GM23338 (cell line): Measurements from ENCODE around the gene CLIC5. TPM values are rescaled to one million over a fixed set of nuclear protein-coding genes. Genes with fewer than 3 reads are reported as not detected.

Source experiments
- ATAC-seq: fragments of 200-7000 bp; cut with Tn5 transposase; 3 replicates; pipeline ENCODE4 v1.9.1; 2020
- DNase-seq: peaks from one replicate; pipeline ENCODE4 v3.0.0-alpha.2; 2015; ENCODE audit warnings: low spot score
- H2AFZ ChIP-seq: fragments of 200-600 bp; sonication (generic); 2 replicates; pipeline ENCODE4 v1.8.0; 2016; ENCODE audit warnings: antibody characterized with exemption, mild to moderate bottlenecking, moderate library complexity
- H3F3A ChIP-seq: fragments of 200-600 bp; sonication (generic); replicated peaks from 2 replicates; pipeline ENCODE4 v1.8.0; 2017; ENCODE audit warnings: antibody characterized with exemption, mixed run types, low read depth
- H3K27ac ChIP-seq: fragments of 200-600 bp; sonication (generic); 2 replicates; pipeline ENCODE4 v1.6.1; 2016; ENCODE audit warnings: low read depth
- H3K27me3 ChIP-seq: fragments of 200-600 bp; sonication (generic); 2 replicates; pipeline ENCODE4 v1.8.0; 2016; ENCODE audit warnings: mild to moderate bottlenecking, mixed run types, moderate library complexity; ENCODE audit not compliant: insufficient read depth
- H3K36me3 ChIP-seq: fragments of 200-600 bp; sonication (generic); 2 replicates; pipeline ENCODE4 v1.8.0; 2016; ENCODE audit warnings: mild to moderate bottlenecking; ENCODE audit not compliant: insufficient read depth
- H3K4me1 ChIP-seq: fragments of 200-600 bp; sonication (generic); 2 replicates; pipeline ENCODE4 v1.8.0; 2016; ENCODE audit warnings: mild to moderate bottlenecking, moderate library complexity; ENCODE audit not compliant: insufficient read depth
- H3K4me2 ChIP-seq: fragments of 200-600 bp; sonication (generic); 2 replicates; pipeline ENCODE4 v1.7.1; 2017; ENCODE audit warnings: mixed run types
- H3K4me3 ChIP-seq: fragments of 200-600 bp; sonication (generic); 2 replicates; pipeline ENCODE4 v1.6.1; 2016; ENCODE audit warnings: mixed run types
- H3K79me2 ChIP-seq: fragments of 200-600 bp; sonication (generic); replicated peaks from 2 replicates; pipeline ENCODE4 v1.8.0; 2017; ENCODE audit warnings: mild to moderate bottlenecking; ENCODE audit not compliant: insufficient read depth
- H3K9me2 ChIP-seq: fragments of 200-600 bp; sonication (generic); 2 replicates; pipeline ENCODE4 v1.8.0; 2017; ENCODE audit not compliant: insufficient read depth
- H4K20me1 ChIP-seq: fragments of 200-600 bp; sonication (generic); replicated peaks from 2 replicates; pipeline ENCODE4 v1.8.0; 2017; ENCODE audit warnings: mild to moderate bottlenecking; ENCODE audit not compliant: insufficient read depth
- H3K27ac Mint-ChIP-seq: 2 replicates; pipeline ENCODE4 v1.8.0; 2020; ENCODE audit warnings: inconsistent platforms, mild to moderate bottlenecking, moderate library complexity, mixed read lengths
- H3K27me3 Mint-ChIP-seq: 3 replicates; pipeline ENCODE4 v1.8.0; 2022; ENCODE audit warnings: low read depth, mild to moderate bottlenecking, moderate library complexity, mixed read lengths, inconsistent platforms; ENCODE audit not compliant: insufficient read depth, poor library complexity
- H3K36me3 Mint-ChIP-seq: 3 replicates; pipeline ENCODE4 v1.8.0; 2021; ENCODE audit warnings: low read depth, mild to moderate bottlenecking, inconsistent platforms, moderate library complexity, mixed read lengths
- H3K4me1 Mint-ChIP-seq: 3 replicates; pipeline ENCODE4 v1.8.0; 2020; ENCODE audit warnings: mild to moderate bottlenecking, inconsistent platforms, mixed read lengths
- H3K4me3 Mint-ChIP-seq: 3 replicates; pipeline ENCODE4 v1.8.0; 2021; ENCODE audit warnings: moderate library complexity, mild to moderate bottlenecking, inconsistent platforms, mixed read lengths
- H3K9me3 Mint-ChIP-seq: 3 replicates; pipeline ENCODE4 v1.8.0; 2020; ENCODE audit warnings: moderate library complexity, mild to moderate bottlenecking, inconsistent platforms, mixed read lengths
- CTCF ChIP-seq, 2 experiments: fragments of 200-600 bp in 1 of 2; sonication (generic) in 1 of 2; conservative IDR thresholded peaks; 2 replicates each; pipeline versions ENCODE4 v1.5.1 to v1.6.1; 2016 to 2017; ENCODE audit warnings: antibody characterized with exemption in 2 of 2, low read depth in 2 of 2, mild to moderate bottlenecking in 2 of 2, moderate library complexity in 1 of 2
- EZH2phosphoT487 ChIP-seq: fragments of 200-600 bp; sonication (generic); IDR thresholded peaks from one replicate; pipeline ENCODE4 v1.8.1; 2018; ENCODE audit warnings: antibody characterized with exemption; ENCODE audit not compliant: unreplicated experiment
- JUNB ChIP-seq: IDR thresholded peaks from one replicate; pipeline ENCODE4 v1.6.1; 2016; ENCODE audit warnings: antibody characterized with exemption; ENCODE audit not compliant: unreplicated experiment
- NANOG ChIP-seq: IDR thresholded peaks from 2 replicates; pipeline ENCODE4 v1.6.1; 2016; ENCODE audit warnings: antibody characterized with exemption, borderline replicate concordance
- REST ChIP-seq: IDR thresholded peaks from one replicate; pipeline ENCODE4 v1.6.1; 2018; ENCODE audit warnings: antibody characterized with exemption; ENCODE audit not compliant: unreplicated experiment
- ZNF114 ChIP-seq: fragments of 250-450 bp; sonication (Bioruptor Pico); IDR thresholded peaks from 2 replicates; pipeline ENCODE4 v1.5.0; 2020; ENCODE audit warnings: mild to moderate bottlenecking, moderate library complexity
- ZNF331 ChIP-seq: fragments of 250-450 bp; sonication (Bioruptor Pico); IDR thresholded peaks from 2 replicates; pipeline ENCODE4 v1.5.0; 2020; ENCODE audit warnings: low read depth, mild to moderate bottlenecking, moderate library complexity
- polyA plus RNA-seq: library from polyadenylated mRNA; unstranded; fragments of >200 nt; fragmentation: Nextera tagmentation; extraction: Ambion mirVana; gene quantifications from 2 replicates; pipeline ENCODE4 v1.2.1, GENCODE V29; 2016
- total RNA-seq: library from RNA; depleted of rRNA; stranded (reverse); fragments of >200 nt; shearing (Covaris generic); gene quantifications from 2 replicates; pipeline ENCODE4 v1.2.3, GENCODE V29; 2014

Gene CLIC5
- total and polyA plus RNA-seq, 2 experiments from 2014 or later: 0.08 TPM; not detected in 1

GRCh38 chr6:46002264-46002663 lies 13.4 kb downstream of the CLIC5 start:
- no peaks in the 10 kb centered on the region for H3K4me1 Mint-ChIP-seq
- H3K36me3 ChIP-seq: no peaks in the 10 kb centered on the region; the same call in 1 of the 2 replicates
- DNase-seq (no peak), ATAC-seq (no peak)
- H3K79me2 ChIP-seq: no peaks in the 10 kb centered on the region
- H4K20me1 ChIP-seq: no peaks in the 10 kb centered on the region
- H3K9me2 ChIP-seq: peaks cover 13% of the 10 kb centered on the region; the same call in 1 of the 2 replicates
- no peaks in the 10 kb centered on the region for H3K36me3 Mint-ChIP-seq
- no peak overlapping the region for H3K4me3 ChIP-seq
- H3K27ac Mint-ChIP-seq: no peak overlapping the region
- no peaks in the 10 kb centered on the region for H3K9me3 Mint-ChIP-seq
- H2AFZ ChIP-seq: no peak overlapping the region
- no peaks in the 10 kb centered on the region for H3K4me1 ChIP-seq
- H3K27ac ChIP-seq: no peak overlapping the region
- no peak overlapping the region for H3K4me3 Mint-ChIP-seq
- TF ChIP-seq NANOG (no peak), ZNF114 (CRISPR knock-in tag) (no peak), EZH2phosphoT487 (no peak)
- no peak overlapping the region for H3K4me2 ChIP-seq
- no peaks in the 10 kb centered on the region for H3F3A ChIP-seq
- H3K27me3 ChIP-seq: no peaks in the 10 kb centered on the region
- peaks cover 5% of the 10 kb centered on the region for H3K27me3 Mint-ChIP-seq

GRCh38 chr6:46000905-46001304 lies 14.8 kb downstream of the CLIC5 start:
- no peak overlapping the region for H3K4me2 ChIP-seq
- H3K4me3 ChIP-seq: no peak overlapping the region
- no peak for ATAC-seq
- Mint-ChIP-seq H3K9me3 (no peaks in the 10 kb centered on the region), H3K27me3 (peaks cover 2% of the 10 kb centered on the region), H3K27ac (no peak overlapping the region), H3K4me1 (no peaks in the 10 kb centered on the region), H3K36me3 (no peaks in the 10 kb centered on the region), H3K4me3 (no peak overlapping the region)
- no peaks in the 10 kb centered on the region for H4K20me1 ChIP-seq
- no peaks in the 10 kb centered on the region for H3K4me1 ChIP-seq
- H3K27ac ChIP-seq: no peak overlapping the region
- H2AFZ ChIP-seq: no peak overlapping the region
- H3K79me2 ChIP-seq: no peaks in the 10 kb centered on the region
- H3K36me3 ChIP-seq: no peaks in the 10 kb centered on the region; the same call in 1 of the 2 replicates
- H3K9me2 ChIP-seq: peaks cover 13% of the 10 kb centered on the region; the same call in 1 of the 2 replicates
- H3K27me3 ChIP-seq: no peaks in the 10 kb centered on the region
- H3F3A ChIP-seq: no peaks in the 10 kb centered on the region
- TF ChIP-seq NANOG: no peak
- TF ChIP-seq JUNB: no peak
- no peak for TF ChIP-seq REST
- DNase-seq: no peak

- Histone ChIP-seq H2AFZ (no peak overlapping the region), H3K27ac (no peak overlapping the region), H3K27me3 (no peaks in the 10 kb centered on the region), H3K4me3 (no peak overlapping the region), H4K20me1 (no peaks in the 10 kb centered on the region), H3K36me3 (no peaks in the 10 kb centered on the region; the same call in 1 of the 2 replicates), H3K79me2 (no peaks in the 10 kb centered on the region), H3K9me2 (0 out of 2 replicates have a peak, but pooled peaks cover 4% of the 10 kb centered on the region), H3K4me1 (no peaks in the 10 kb centered on the region), H3F3A (no peaks in the 10 kb centered on the region), H3K4me2 (no peak overlapping the region)
- Mint-ChIP-seq H3K27me3 (no peaks in the 10 kb centered on the region), H3K36me3 (no peaks in the 10 kb centered on the region), H3K4me3 (no peak overlapping the region), H3K4me1 (no peaks in the 10 kb centered on the region), H3K27ac (no peak overlapping the region), H3K9me3 (no peaks in the 10 kb centered on the region)
- DNase-seq: no peak
- ATAC-seq: no peak
- no peak for TF ChIP-seq EZH2phosphoT487
- TF ChIP-seq ZNF114 (CRISPR knock-in tag): no peak
- TF ChIP-seq JUNB: no peak
- TF ChIP-seq ZNF331: no peak
- TF ChIP-seq CTCF (conservative IDR thresholded peaks at IDR 0.05; ENCODE audit: low read depth in 2 of 2): no peak
Observed at GRCh38 chr6:45998524-45998923, 17.1 kb downstream of the CLIC5 start.
